Spleen (tissue), 7 donors: ENCODE results near the gene ROBO1.
A peak's percentile ranks its signal among the peaks of the same experiment; 100 is the strongest.

ENCODE experiments used
- POLR2A ChIP-seq, 3 donors: fragments of 450-650 bp; IDR thresholded peaks; one replicate each; pipeline ENCODE4 v1.5.1; 2017; ENCODE audit warnings: antibody characterized with exemption in 3 of 3, mild to moderate bottlenecking in 1 of 3
- POLR2AphosphoS5 ChIP-seq, 3 donors: sonication (generic); formaldehyde crosslinking; IDR thresholded peaks; one replicate each; pipeline ENCODE4 v1.5.1; 2017; ENCODE audit warnings: antibody characterized with exemption in 3 of 3
- TF ChIP-seq, protein P1 (sequence below), 11 experiments: fragments of 200-600 bp in 7 of 11; fragments of 450-650 bp in 4 of 11; sonication (generic) in 4 of 11; IDR thresholded peaks in 8 of 11; conservative IDR thresholded peaks in 3 of 11; 1 replicate in 7 of 11; 2 replicates in 4 of 11; pipeline versions ENCODE4 v1.4.0 to v1.8.0; 2016 to 2021; ENCODE audit warnings: antibody characterized with exemption in 11 of 11, inconsistent platforms in 4 of 11, mild to moderate bottlenecking in 1 of 11
- donor health status: DM: no; HTN: no; CAD: no; lungs with moderate emphysema.
- donor health status: DM: no; HTN: no; CAD: no.
- donor health status: DM: no; HTN: no; CAD: no.

DNA sequence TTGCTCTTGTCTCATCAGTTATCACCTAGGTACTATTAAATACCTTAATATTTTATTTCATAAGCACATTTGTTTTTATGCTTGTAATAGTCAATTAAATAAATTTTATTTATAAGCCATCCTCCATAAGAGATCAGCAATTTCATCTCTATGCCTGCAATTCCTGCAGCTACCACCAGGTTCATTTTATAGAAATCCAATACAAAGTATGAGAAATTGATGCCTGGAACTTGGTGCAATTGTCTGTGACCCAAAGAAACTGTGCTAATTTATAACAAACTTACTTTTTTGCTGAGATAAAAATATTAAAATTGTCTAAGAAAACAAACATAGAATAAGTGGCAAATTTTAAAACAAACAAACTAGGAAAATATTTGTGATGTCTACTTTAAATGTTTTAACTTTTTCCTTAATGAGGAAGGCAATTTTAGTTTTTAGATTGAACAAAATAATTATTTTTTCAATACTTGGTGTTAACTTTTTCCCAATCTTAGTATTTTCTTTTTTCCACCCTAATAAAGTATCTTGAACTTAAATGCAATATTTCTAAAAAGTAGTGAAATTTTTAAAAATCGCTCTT is 1026.6 kb downstream of the ROBO1 start:
- TF ChIP-seq, protein P1, sequence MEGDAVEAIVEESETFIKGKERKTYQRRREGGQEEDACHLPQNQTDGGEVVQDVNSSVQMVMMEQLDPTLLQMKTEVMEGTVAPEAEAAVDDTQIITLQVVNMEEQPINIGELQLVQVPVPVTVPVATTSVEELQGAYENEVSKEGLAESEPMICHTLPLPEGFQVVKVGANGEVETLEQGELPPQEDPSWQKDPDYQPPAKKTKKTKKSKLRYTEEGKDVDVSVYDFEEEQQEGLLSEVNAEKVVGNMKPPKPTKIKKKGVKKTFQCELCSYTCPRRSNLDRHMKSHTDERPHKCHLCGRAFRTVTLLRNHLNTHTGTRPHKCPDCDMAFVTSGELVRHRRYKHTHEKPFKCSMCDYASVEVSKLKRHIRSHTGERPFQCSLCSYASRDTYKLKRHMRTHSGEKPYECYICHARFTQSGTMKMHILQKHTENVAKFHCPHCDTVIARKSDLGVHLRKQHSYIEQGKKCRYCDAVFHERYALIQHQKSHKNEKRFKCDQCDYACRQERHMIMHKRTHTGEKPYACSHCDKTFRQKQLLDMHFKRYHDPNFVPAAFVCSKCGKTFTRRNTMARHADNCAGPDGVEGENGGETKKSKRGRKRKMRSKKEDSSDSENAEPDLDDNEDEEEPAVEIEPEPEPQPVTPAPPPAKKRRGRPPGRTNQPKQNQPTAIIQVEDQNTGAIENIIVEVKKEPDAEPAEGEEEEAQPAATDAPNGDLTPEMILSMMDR (IDR thresholded peaks at IDR 0.05 in 8 of 11, conservative IDR thresholded peaks at IDR 0.05 in 3 of 11): peak in 6 of 11 experiments; percentile 6 to 47 (median 36)
- no peak for TF ChIP-seq POLR2A (IDR thresholded peaks at IDR 0.05)
- TF ChIP-seq POLR2AphosphoS5 (IDR thresholded peaks at IDR 0.05): no peak
